HG03575 (cell line): Measurements from ENCODE around the gene ADAT1.

Experiments used
- ATAC-seq: cut with Tn5 transposase; IDR thresholded peaks from one replicate; pipeline ENCODE4 v1.9.1; 2021; ENCODE audit not compliant: unreplicated experiment, insufficient number of reproducible peaks, low FRiP score; ENCODE audit errors: extremely low read depth

ADAT1 gene

GRCh38 chr16:75555213-75555706, 67.8 kb downstream of the ADAT1 start:
- ATAC-seq = no peak

DNA sequence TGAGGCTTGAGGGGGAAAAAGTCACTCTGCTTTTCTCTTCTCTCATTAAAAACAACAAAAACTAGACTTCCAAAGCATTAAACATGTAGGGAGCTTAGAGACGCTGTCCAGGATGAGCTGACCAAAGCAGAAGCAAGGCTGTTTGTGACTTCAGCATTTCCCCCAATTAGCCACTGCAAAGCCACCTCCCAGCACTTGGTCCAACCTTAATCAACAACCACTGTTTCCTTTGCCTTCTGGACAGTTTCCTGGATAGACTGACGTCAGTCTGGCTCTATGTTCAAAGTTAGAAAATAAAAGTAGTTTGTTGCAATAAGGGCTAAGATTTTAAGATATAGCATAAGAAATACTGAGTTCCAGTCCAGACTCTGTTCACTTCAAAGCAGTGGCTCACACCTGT, 70.1 kb downstream of the ADAT1 start:
- ATAC-seq = no peak

DNA sequence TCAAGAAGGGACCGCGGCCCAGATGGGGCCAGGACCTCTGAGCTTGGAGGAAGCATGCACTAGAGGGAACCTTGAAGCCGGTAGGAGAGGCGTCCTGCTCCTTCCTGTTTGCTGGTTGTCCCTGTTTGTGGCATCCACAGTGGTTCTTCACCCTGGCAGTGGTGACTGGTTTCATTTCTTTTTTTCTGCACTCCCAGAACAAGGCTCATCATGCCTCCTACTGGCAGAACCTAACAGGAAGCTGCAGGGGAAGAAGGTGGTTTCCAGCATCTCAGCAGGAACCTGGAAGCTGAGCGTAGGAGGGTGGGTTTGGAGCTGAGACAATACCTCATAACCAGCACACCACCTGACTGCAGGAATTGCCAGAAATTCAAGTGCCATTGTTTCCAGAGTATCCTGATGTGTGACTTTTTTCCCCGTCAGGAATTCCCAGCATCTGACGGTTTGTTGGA, 72.8 kb downstream of the ADAT1 start:
- peak; percentile 42 for ATAC-seq
